Islet precursor cell (in vitro differentiated cells): ENCODE measurements around the gene TYMP.
"Not testable (repeated sequence)": the region's sequence is repeated elsewhere in the genome, so short reads cannot be mapped to it uniquely, and the experiment has no call there.

Experiments used
- DNase-seq: peaks from one replicate; pipeline ENCODE4 v3.0.0-alpha.2; 2018

The TYMP gene

GRCh38 chr22:50562523-50563412 is 33.0 kb upstream of the TYMP start, which contains the start of gene SYCE3:
TSS of gene SYCE3 (minus strand) at chr22:50562919. CDS start at chr22:50556405, 6,514 bp downstream.
- peak; percentile 97 for DNase-seq

- DNase-seq, result no peak
Observed at GRCh38 chr22:50561401-50562358, 31.9 kb upstream of the TYMP start.

GRCh38 chr22:50560034-50560433 is 30.2 kb upstream of the TYMP start:
- DNase-seq, result no peak

GRCh38 chr22:50556703-50557102 is 26.9 kb upstream of the TYMP start:
- no peak for DNase-seq

- no peak for DNase-seq
Observed at GRCh38 chr22:50553310-50553709, 23.5 kb upstream of the TYMP start.

GRCh38 chr22:50551160-50551752 is 21.4 kb upstream of the TYMP start:
- DNase-seq, result no peak

GRCh38 chr22:50550395-50550794 is 20.6 kb upstream of the TYMP start:
- no peak for DNase-seq

GRCh38 chr22:50548921-50549790 is 19.3 kb upstream of the TYMP start:
- no peak for DNase-seq

- DNase-seq, result no peak
Observed at GRCh38 chr22:50548040-50548920, 18.5 kb upstream of the TYMP start.

GRCh38 chr22:50547263-50547985 is 17.6 kb upstream of the TYMP start:
- no peak for DNase-seq

GRCh38 chr22:50546326-50547262 is 16.8 kb upstream of the TYMP start:
- no peak for DNase-seq

GRCh38 chr22:50545522-50546325 is 15.9 kb upstream of the TYMP start, which contains the start of gene KLHDC7B:
TSS of gene KLHDC7B (plus strand) at chr22:50545899. CDS start at chr22:50546244, 345 bp downstream.
- DNase-seq, result no peak

- DNase-seq, result no peak
Observed at GRCh38 chr22:50544746-50545253, 15.0 kb upstream of the TYMP start.

GRCh38 chr22:50544078-50544745 is 14.4 kb upstream of the TYMP start:
- DNase-seq, result peak; percentile 86

GRCh38 chr22:50542416-50542927 is 12.7 kb upstream of the TYMP start:
- DNase-seq, result no peak

GRCh38 chr22:50541667-50542026 is 11.8 kb upstream of the TYMP start:
- not testable (repeated sequence) for DNase-seq

GRCh38 chr22:50540381-50540780 is 10.6 kb upstream of the TYMP start:
- DNase-seq, result no peak
